Neural cell (in vitro differentiated cells): ENCODE data around the gene CALY.

ENCODE experiments used
- EP300 ChIP-seq: fragments of 450-650 bp; conservative IDR thresholded peaks from 2 replicates; pipeline ENCODE4 v1.6.1; 2014; ENCODE audit warnings: antibody characterized with exemption, mild to moderate bottlenecking, moderate library complexity; ENCODE audit not compliant: poor library complexity, severe bottlenecking
- EZH2 ChIP-seq: fragments of 200-600, 300-800 bp; shearing (Covaris generic), sonication (generic); IDR thresholded peaks from 2 replicates; pipeline ENCODE4 v1.6.1; 2014; ENCODE audit warnings: antibody characterized with exemption, low read length, borderline replicate concordance, mild to moderate bottlenecking; ENCODE audit not compliant: insufficient read depth, poor library complexity, severe bottlenecking
- POLR2AphosphoS5 ChIP-seq: IDR thresholded peaks from 2 replicates; pipeline ENCODE4 v1.6.1; 2012
- TAF1 ChIP-seq: IDR thresholded peaks from 2 replicates; pipeline ENCODE4 v1.6.1; 2012; ENCODE audit warnings: low read depth
- TF ChIP-seq, protein P1 (sequence below): IDR thresholded peaks from 2 replicates; pipeline ENCODE4 v1.6.1; 2012; ENCODE audit warnings: borderline replicate concordance
- TF ChIP-seq, protein P2 (sequence below): fragments of 450-650 bp; IDR thresholded peaks from 2 replicates; pipeline ENCODE4 v1.5.1; 2014; ENCODE audit warnings: antibody characterized with exemption, mild to moderate bottlenecking, moderate library complexity; ENCODE audit not compliant: poor library complexity, severe bottlenecking

DNA sequence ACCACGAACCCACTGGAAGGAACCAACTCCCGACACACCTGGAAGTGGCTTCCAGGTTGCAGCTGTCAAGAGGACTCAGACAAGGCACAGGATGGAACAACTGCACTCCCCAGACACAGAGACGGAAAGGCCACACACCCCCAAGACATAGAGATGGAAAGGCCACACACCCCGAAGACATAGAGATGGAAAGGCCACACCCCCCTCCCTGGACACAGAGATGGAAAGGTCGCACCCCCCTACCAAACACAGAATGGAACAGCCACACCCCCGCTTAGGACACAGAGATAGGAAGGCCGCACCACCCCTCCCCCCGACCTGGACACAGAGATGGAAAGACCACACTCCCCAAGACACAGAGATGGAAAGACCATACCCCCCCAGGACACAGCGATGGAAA, 20.4 kb downstream of the CALY start:
- TF ChIP-seq, protein P1, sequence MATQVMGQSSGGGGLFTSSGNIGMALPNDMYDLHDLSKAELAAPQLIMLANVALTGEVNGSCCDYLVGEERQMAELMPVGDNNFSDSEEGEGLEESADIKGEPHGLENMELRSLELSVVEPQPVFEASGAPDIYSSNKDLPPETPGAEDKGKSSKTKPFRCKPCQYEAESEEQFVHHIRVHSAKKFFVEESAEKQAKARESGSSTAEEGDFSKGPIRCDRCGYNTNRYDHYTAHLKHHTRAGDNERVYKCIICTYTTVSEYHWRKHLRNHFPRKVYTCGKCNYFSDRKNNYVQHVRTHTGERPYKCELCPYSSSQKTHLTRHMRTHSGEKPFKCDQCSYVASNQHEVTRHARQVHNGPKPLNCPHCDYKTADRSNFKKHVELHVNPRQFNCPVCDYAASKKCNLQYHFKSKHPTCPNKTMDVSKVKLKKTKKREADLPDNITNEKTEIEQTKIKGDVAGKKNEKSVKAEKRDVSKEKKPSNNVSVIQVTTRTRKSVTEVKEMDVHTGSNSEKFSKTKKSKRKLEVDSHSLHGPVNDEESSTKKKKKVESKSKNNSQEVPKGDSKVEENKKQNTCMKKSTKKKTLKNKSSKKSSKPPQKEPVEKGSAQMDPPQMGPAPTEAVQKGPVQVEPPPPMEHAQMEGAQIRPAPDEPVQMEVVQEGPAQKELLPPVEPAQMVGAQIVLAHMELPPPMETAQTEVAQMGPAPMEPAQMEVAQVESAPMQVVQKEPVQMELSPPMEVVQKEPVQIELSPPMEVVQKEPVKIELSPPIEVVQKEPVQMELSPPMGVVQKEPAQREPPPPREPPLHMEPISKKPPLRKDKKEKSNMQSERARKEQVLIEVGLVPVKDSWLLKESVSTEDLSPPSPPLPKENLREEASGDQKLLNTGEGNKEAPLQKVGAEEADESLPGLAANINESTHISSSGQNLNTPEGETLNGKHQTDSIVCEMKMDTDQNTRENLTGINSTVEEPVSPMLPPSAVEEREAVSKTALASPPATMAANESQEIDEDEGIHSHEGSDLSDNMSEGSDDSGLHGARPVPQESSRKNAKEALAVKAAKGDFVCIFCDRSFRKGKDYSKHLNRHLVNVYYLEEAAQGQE, result no peak
- TF ChIP-seq, protein P2, sequence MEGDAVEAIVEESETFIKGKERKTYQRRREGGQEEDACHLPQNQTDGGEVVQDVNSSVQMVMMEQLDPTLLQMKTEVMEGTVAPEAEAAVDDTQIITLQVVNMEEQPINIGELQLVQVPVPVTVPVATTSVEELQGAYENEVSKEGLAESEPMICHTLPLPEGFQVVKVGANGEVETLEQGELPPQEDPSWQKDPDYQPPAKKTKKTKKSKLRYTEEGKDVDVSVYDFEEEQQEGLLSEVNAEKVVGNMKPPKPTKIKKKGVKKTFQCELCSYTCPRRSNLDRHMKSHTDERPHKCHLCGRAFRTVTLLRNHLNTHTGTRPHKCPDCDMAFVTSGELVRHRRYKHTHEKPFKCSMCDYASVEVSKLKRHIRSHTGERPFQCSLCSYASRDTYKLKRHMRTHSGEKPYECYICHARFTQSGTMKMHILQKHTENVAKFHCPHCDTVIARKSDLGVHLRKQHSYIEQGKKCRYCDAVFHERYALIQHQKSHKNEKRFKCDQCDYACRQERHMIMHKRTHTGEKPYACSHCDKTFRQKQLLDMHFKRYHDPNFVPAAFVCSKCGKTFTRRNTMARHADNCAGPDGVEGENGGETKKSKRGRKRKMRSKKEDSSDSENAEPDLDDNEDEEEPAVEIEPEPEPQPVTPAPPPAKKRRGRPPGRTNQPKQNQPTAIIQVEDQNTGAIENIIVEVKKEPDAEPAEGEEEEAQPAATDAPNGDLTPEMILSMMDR, result no peak
- TF ChIP-seq POLR2AphosphoS5 (no peak), EZH2 (no peak), TAF1 (no peak), EP300 (no peak)
